ENCODE data around the gene EMX1. TPM values are rescaled to one million over a fixed set of nuclear protein-coding genes. Genes with fewer than 3 reads are reported as not detected.

EMX1 gene
- total and polyA plus RNA-seq, 2 of the 13 experiments (the other 11 are each of a cell fraction or from before 2014, with no cell fraction given) = 0.62 to 4.9 TPM

GRCh38 chr2:72943540-72944395 lies 26.4 kb downstream of the EMX1 start (continued):
- no peak for TF ChIP-seq FOXO4 (CRISPR knock-in tag; conservative IDR thresholded peaks at IDR 0.05)
- no peak for TF ChIP-seq RELA (CRISPR knock-in tag; IDR thresholded peaks at IDR 0.05)
- peak; percentile 67; the same call in 1 of the 2 replicates for TF ChIP-seq RXRA (CRISPR knock-in tag; IDR thresholded peaks at IDR 0.05)
- no peak for TF ChIP-seq ZNF605 (CRISPR knock-in tag; IDR thresholded peaks at IDR 0.05)
- 0 out of 2 replicates have a peak, but pooled peaks have one; percentile 62 for TF ChIP-seq HNF1B (CRISPR knock-in tag; IDR thresholded peaks at IDR 0.05)
- TF ChIP-seq ZNF570 (CRISPR knock-in tag; IDR thresholded peaks at IDR 0.05; ENCODE audit: borderline replicate concordance) = no peak
- TF ChIP-seq ZNF792 (CRISPR knock-in tag; IDR thresholded peaks at IDR 0.05) = no peak
- TF ChIP-seq ETV5 (CRISPR knock-in tag; IDR thresholded peaks at IDR 0.05; ENCODE audit: borderline replicate concordance) = no peak
- TF ChIP-seq MAX (IDR thresholded peaks at IDR 0.05) = peak; percentile 67; the same call in 1 of the 2 replicates
- no peak for TF ChIP-seq ZNF816 (CRISPR knock-in tag; IDR thresholded peaks at IDR 0.05; ENCODE audit: borderline replicate concordance)
- TF ChIP-seq ZBTB7B (CRISPR knock-in tag; IDR thresholded peaks at IDR 0.05) = no peak; the same call in 1 of the 2 replicates
- TF ChIP-seq MIER3 (CRISPR knock-in tag; IDR thresholded peaks at IDR 0.05; ENCODE audit: borderline replicate concordance) = no peak
- no peak for TF ChIP-seq SMARCE1 (IDR thresholded peaks at IDR 0.05; ENCODE audit: borderline replicate concordance)
- TF ChIP-seq ZNF44 (CRISPR knock-in tag; IDR thresholded peaks at IDR 0.05) = no peak
- TF ChIP-seq RAD21 (CRISPR knock-in tag; IDR thresholded peaks at IDR 0.05) = no peak
- no peak for TF ChIP-seq ADNP (CRISPR knock-in tag; IDR thresholded peaks at IDR 0.05)
- TF ChIP-seq HIC2 (CRISPR knock-in tag; IDR thresholded peaks at IDR 0.05; ENCODE audit: low read depth) = no peak
- no peak for TF ChIP-seq ZNF362 (CRISPR knock-in tag; IDR thresholded peaks at IDR 0.05; ENCODE audit: borderline replicate concordance)
- TF ChIP-seq ZNF143 (CRISPR knock-in tag; IDR thresholded peaks at IDR 0.05) = no peak
- TF ChIP-seq ZBTB33 (CRISPR knock-in tag; IDR thresholded peaks at IDR 0.05) = no peak
- peak; percentile 53; the same call in 1 of the 2 replicates for TF ChIP-seq ZFY (CRISPR knock-in tag; IDR thresholded peaks at IDR 0.05)
- no peak for TF ChIP-seq FOXC1 (CRISPR knock-in tag; IDR thresholded peaks at IDR 0.05; ENCODE audit: borderline replicate concordance)

Measured in HepG2 (cell line).